ENCODE measurements around the gene RIN1.

Gene RIN1

DNA sequence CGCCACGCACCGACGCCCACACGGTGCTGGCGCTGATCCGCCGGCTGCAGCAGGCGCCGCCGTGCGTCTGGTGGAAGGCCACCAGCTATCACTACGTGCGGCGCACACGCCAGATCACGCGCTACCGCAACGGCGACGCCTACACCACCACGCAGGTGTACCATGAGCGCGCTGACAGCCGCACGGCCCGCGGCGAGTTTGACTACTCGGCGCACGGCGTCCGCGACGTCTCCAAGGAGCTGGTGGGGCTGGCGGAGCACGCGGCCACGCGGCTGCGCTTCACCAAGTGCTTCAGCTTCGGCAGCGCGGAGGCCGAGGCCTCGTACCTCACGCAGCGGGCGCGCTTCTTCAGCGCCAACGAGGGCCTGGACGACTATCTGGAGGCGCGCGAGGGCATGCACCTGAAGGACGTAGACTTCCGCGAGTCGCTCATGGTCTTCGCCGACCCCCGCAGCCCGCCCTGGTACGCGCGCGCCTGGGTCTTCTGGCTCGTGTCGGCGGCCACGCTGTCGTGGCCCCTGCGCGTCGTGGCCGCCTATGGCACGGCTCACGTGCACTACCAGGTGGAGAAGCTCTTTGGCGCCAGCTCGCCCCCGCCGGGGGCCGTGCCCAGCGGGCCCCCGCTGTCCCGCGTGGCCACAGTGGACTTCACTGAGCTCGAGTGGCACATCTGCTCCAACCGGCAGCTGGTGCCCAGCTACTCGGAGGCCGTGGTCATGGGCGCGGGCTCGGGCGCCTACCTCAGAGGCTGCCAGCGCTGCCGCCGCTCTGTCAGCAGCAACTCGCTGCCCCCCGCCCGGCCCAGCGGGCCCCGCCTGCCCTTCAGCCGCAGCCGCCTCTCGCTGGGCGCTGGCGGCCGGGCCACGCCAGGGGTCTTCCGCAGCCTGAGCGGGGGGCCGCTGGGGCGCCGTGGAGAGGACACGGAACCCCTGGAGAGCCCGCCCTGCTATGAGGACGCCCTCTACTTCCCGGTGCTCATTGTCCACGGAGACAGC lies 41.3 kb downstream of the RIN1 start:
- DNase-seq (ENCODE audit: low read depth), result no peak

DNA sequence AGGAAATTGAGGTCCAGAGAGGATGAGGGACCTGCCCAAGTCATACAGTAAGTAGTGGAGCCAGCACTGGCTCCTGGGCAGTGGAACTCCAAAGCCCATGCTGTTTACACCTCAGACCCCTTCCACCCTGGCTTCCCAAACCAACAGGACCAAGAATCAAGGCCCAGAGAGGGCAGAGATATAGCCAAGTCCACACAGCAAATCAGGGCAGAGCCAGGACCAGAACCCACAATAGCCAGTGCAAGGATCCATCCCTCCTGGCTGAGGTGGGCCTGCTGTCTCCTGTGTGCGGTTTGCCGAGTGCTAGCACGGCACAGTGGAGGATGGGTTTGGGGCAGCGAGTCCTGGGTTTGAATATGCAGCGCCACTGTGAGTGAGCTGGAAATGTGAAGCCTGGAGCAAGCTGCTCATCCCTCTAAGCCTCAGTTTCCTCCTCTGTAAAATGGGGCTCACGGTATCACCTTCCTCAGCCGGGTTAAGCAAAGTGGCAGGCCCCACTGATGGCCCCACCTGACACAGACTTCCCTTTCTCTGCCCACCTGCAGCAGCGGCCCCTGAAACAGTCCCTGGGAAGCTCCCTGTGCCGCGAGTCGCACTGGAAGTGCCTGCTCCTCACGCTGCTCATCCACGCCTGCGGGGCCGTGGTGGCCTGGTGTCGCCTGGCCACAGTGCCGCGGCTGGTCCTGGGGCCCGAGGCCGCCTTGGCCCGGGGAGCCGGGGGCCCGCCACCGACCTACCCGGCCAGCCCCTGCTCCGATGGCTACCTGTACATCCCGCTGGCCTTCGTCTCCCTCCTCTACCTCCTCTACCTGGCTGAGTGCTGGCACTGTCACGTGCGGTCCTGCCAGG lies 42.2 kb downstream of the RIN1 start:
- no peak for DNase-seq (ENCODE audit: low read depth)

DNA sequence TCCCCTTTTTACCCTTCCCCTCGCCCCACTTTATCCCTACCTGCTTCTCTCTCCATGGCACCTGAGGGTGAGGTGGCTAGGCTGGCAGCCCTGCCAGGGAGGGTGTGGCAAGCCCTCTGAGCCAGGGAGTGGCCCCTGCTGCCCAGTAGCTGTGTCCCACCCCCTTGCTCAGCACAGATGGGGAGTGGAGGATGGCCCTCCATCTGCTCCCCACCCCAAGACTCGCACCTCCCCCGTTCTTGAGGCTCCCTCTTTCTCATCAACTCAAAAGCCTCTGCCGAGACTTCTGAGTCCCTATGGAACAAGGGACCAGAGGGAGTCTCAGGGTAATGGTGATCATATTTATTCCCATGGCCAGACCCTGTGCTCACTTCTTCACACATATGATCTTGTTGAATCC lies 42.9 kb downstream of the RIN1 start:
- no peak for DNase-seq (ENCODE audit: low read depth)

GRCh38 chr11:66292543-66293332 lies 43.5 kb downstream of the RIN1 start:
- DNase-seq (ENCODE audit: low read depth), result no peak

DNA sequence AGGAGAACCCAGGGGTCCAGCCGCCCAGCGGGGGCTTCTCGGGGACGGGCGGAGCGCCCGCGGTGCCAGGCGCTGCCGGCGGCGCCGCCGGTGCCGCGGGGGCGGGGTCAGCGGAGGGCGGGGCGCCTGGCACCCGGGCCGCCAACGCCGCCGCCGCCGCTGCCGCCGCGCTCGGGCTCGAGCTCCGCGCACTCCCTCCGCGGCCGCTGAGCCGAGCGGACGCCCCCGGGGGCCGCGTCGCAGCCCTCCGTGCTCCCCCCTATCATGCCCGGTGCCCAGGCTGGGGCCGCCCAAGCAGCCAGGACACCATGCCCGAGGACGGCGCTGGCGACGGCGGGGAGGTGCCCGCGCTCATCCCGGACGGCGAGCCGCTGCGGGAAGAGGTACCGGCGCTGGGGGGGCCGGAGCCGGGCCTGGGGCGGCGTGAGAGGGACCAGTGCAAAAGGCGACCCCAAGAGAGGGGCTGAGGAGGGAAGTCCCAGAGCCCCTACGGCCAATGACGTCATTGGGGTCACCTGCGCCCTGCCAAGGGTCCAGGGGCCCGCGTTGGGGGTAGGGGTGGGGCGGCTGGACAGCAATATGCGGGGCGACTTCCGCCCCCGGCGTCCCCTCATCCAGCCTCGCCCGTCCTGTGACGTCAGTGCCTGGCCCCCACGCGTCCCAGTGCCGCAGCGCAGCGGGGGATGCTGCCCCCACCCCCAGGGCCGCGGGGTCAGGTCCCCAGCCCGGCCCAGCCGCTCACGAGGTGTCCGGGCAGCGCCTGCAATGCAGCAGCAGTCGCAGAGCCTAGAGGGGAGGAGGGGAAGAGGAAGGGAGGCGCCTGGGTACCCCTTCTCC lies 44.3 kb downstream of the RIN1 start, which contains the start of gene TMEM151A:
TMEM151A (plus strand) TSS at position 189 of the 837 bp plus-strand sequence; CDS start at position 309, 120 bp downstream.
- no peak for DNase-seq (ENCODE audit: low read depth)

DNA sequence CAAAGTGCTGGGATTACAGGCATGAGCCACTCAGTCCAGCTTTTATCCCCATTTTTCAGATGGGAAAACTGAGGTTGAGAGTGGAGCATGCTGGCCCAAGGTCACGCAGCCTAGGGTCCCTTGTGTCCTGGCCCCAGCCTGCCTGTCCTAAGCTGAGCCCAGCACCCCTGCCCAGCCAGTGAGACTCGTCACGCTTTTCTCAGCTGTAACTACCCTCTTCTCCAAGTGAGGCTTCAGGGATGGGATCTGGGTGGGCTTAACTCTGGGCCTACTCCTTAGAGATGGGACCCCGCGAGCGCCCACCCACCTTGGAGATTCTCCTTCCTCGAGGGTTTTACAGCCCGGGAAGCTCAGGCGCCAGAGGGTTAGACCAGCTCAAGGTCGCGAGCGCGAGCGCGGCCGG lies 44.9 kb downstream of the RIN1 start:
- DNase-seq (ENCODE audit: low read depth), result no peak

DNA sequence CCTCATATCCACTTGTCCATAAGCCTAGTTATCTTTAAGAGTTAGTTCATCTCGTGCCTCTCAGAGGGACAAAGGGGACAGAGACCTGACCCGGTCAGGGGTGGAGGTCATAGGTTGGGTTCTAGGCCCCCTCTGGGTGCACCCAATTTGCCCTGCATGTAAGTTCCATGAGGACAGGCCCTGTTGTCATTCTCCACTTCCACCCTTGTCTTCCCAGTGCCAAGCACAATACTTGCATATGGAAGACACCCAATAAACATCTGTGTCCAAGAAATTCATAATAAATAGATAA lies 46.0 kb downstream of the RIN1 start:
- DNase-seq (ENCODE audit: low read depth), result no peak

DNA sequence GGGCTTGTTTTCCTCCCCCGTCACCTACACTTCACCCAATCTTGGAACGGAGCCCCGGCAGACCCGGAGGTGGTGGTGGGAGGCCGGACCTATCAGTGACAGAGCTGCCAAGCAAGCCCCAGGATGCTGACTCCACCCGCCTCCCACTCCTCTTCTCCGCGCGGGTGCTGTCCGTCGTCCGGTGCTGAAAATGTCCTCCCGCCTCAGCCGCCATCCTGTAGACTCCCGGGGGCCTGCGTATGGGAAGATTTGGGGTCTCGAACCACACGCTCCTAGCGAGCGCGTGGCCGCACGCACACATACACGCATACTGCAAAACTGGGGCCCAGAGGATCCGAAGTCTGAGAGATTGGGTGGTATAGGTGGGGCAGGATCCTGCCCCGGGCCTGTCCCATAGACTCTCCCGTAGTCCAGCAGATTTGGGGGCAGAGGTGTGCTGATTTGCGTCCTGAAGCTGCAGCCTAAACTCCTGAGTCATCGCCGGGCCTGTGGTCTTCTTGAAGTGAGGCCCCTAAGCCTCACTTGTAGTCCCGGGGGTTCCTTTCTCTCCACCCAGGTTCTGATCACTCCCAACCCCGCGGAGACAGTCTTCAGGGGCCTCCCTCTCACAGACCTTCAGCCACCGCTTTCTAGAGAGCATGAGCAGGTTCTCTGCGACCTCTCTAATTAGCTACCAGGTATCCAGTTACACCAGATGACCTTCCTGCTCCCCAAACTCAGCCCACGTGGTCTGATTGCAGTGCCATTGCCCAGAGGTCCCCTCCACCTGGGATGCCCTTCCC lies 46.5 kb downstream of the RIN1 start:
- peak; percentile 73 for DNase-seq (ENCODE audit: low read depth)

GRCh38 chr11:66288671-66289547 lies 47.3 kb downstream of the RIN1 start, which contains the start of gene YIF1A:
TSS of gene YIF1A (minus strand) at chr11:66289143. CDS start at chr11:66288985, 158 bp downstream.
- peak; percentile 98 for DNase-seq (ENCODE audit: low read depth)

GRCh38 chr11:66287889-66288670 lies 48.2 kb downstream of the RIN1 start:
- no peak for DNase-seq (ENCODE audit: low read depth)

DNA sequence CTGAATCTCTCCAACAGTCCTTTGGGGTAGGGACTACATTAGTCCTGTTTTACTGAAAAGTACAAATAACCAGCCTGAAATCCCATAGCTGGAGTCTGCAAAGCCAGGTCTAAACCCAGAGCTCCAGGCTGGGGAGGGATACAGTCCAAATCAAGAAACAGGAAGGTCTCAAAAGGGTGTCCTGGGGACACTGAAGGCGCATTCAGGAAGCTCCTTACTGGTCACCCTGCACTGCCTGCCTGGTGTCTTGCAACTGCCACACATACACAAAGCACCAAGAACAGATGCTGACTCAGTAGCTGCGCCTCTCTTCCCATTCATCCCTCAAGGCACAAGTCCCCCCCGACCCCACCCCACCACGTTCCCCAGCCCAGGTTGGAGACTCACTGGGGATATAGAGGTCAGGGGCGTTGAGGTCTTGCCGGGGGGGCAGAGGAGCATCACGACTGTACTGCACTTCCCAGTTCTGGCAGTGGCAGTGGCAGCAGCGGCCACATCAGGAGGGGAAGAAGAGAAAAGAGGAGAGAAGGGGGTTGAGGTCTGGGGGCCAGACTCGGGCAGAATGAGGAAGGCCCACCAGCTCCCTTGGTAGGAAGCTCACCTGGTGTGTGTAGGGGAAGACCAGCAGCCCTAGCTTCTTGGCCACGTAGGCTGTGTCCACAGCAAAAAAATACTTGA lies 48.9 kb downstream of the RIN1 start:
- no peak for DNase-seq (ENCODE audit: low read depth)

GRCh38 chr11:66286699-66287098 lies 49.5 kb downstream of the RIN1 start:
- DNase-seq (ENCODE audit: low read depth), result no peak

DNA sequence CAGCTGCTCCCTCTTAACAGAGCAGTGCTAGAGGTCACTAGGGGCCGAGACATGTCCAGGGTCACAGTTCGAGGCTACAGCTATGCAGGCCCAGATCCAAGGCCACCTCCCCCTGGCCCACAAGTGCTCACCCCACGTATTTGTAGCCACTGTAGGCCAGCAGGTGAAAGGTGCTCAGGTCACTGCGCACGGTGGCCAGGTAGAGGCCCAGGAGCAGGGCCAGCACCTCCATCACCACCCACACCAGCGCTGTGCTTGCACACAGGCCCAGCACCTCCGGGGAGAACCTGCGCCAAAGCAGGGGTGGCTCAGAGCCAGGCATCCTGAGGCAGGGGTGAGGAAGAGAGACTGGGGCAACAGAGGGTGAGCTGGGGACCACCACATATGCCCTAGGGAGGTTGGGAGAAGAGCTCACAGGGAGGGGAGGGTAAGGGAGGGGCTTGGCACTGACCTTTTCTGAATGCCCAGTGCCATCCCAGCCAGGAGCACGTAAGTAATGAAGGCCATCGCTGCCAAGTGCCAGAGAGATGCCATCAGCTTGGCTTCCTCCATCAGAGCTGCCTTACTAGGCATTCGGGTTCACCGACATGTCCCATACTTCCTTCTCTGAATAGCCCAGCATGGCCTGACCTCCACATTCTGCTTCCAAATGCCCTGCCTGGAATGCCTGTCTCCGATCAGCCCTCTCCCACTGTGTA lies 50.8 kb downstream of the RIN1 start:
- no peak for DNase-seq (ENCODE audit: low read depth)

- no peak for DNase-seq (ENCODE audit: low read depth)
Measured at GRCh38 chr11:66284526-66285078, 51.6 kb downstream of the RIN1 start.

DNA sequence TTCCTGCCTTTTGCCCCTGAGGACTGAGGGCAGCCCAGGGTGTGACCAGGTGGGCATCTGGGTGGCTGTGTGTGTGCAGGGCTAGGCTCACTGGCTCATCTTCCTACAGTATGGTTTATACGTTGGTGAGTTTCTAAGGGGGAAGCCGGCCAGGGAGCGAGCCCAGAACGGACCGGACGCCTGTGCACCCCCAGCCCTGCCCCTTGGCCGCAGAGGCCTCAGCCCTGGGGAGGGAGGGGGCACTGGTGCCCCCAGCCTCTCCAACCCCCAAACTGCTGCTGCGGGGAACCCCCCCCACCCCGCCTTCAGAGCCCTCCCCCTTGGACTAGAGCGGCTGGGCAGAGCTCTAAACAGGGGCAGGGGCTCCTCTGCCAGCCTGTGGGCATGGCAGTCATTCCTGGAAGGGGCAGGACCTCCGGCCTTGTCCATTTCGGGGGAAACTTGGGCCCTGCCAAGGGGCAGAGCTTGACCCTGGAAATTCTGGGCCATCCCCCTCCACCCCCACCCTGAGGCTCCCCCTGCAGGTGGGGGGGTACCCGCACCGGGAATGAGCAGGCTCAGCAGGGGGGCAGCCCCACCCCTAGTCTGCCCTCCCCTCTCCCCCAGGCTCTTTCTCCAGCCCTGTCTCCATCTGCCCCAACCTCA lies 52.7 kb downstream of the RIN1 start:
- DNase-seq (ENCODE audit: low read depth), result no peak
